ENCODE results near the gene ERVMER34-1.

DNA sequence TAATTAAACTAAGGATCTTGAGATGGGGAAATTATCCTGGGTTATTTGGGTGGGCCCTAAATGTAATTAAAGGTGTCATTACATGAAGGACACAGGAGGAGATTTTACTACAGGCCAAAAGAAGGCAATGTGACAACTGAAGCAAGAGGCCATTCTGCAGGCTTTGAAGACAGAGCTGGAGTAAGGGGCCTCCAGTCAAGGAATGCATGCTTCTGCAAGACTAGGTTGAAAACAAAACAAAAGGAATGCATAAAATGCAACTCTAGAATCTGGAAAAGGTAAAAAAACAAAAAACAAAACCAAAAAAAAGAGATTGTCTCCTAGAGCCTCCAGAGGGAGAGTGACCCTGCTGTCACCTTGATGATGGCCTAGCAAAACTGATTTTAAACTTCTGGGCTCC lies 21.6 kb downstream of the ERVMER34-1 start:
- TF ChIP-seq, protein P1, sequence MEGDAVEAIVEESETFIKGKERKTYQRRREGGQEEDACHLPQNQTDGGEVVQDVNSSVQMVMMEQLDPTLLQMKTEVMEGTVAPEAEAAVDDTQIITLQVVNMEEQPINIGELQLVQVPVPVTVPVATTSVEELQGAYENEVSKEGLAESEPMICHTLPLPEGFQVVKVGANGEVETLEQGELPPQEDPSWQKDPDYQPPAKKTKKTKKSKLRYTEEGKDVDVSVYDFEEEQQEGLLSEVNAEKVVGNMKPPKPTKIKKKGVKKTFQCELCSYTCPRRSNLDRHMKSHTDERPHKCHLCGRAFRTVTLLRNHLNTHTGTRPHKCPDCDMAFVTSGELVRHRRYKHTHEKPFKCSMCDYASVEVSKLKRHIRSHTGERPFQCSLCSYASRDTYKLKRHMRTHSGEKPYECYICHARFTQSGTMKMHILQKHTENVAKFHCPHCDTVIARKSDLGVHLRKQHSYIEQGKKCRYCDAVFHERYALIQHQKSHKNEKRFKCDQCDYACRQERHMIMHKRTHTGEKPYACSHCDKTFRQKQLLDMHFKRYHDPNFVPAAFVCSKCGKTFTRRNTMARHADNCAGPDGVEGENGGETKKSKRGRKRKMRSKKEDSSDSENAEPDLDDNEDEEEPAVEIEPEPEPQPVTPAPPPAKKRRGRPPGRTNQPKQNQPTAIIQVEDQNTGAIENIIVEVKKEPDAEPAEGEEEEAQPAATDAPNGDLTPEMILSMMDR (IDR thresholded peaks at IDR 0.05), result no peak
- no peak for TF ChIP-seq EP300 (IDR thresholded peaks at IDR 0.05)
- TF ChIP-seq POLR2AphosphoS5 (IDR thresholded peaks at IDR 0.05), result no peak
- no peak for TF ChIP-seq POLR2A (IDR thresholded peaks at IDR 0.05)

Measured in gastroesophageal sphincter (tissue), 3 donors.